SHP77 (cell line): ENCODE measurements around the gene MAGOHB.

Source experiments
- DNase-seq, 2 experiments: peaks; one replicate each; lab custom pipeline; 2025; lab: John Stamatoyannopoulos, UW

MAGOHB gene

GRCh38 chr12:10554756-10555481, 58.5 kb downstream of the MAGOHB start:
- no peak for DNase-seq

DNA sequence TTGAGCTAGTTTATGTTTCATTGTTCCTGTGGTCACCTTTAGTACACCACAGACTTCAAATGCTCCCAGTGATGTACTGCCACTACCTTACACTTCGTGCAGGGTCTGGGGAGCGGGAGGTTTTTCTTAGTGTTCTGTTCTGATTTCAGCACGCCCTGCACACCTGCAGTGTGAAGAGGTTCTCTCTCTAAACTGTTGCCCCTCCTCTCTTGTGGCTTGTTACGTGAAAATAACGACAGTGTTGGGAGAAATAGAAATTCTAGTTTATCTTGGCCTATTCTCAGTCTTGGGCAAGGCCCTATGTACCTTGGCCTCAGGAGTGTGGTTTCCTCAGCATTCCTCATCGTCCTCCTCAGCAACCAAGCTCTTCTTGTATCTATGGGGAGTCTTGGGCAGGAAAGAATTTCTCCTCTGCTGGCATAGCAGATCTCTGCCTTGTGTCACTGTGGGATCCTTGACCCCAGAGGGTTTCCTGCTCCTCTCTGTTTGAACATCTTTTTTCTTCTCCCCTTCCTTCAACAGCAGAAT, 59.1 kb downstream of the MAGOHB start:
- DNase-seq: no peak
